CD4-positive, alpha-beta T cell treated with Interleukin-15 for 4 hours (primary cell): ENCODE results near the gene OSBP2.

Experiments used
- DNase-seq: peaks from one replicate; pipeline ENCODE4 v3.0.0-alpha.2; 2020; ENCODE audit warnings: low spot score

Gene OSBP2

DNA sequence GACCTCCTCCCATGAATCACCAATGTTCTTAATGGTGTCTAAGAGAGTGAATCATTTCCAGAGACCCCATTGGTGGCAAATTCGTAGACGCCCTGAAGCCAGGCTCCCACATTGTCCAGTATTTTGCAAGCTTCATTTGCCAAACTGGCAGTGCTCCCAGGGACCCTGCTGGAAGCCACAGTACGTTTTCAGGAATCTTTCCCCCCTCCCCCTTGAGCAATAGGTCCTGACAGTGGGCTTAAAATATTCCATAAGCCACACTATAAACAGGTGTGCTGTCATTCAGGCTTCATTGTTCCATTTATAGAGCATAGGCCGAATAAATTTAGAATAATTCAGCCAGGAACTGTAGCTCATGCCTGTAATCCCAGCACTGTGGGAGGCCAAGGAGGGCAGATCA lies 148.6 kb downstream of the OSBP2 start:
- DNase-seq, result no peak

DNA sequence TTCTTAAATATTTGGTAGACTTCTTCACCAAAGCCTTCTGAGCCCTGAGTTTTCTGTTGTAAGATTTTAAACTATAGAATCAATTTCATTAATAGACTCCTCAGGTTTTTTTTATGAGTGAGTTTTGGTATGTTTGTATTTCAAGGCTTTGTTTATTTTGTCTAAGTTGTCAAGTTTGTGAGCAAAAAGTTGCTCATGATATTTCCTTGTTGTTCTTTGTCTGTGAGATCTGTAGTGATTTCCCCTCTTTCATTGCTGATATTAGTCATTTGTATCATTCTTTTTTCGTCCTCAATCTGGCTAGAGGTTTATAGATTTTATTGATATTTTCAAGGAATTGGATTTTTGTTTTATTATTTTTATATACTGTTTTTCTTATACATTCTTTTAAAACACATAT lies 152.9 kb downstream of the OSBP2 start:
- no peak for DNase-seq

DNA sequence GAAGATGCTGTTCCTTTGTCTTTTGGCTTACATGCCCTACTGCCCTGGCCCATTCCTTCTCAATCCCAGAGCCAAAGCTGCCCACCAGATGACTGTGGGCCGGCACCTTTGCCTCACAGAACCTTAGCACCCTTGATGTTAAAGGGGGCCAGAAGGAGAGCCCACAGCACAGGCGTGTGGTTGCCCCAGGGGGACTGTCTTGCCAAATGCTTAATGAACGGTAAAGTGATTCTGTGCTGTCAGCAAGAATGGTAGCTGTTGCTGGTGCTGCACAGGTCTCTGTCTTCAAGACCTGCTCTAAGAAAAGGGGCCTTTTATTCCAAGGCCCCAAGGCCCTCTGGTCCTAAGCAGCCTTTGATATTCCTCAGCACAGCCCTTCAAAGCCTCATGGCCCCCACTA lies 160.6 kb downstream of the OSBP2 start:
- no peak for DNase-seq

DNA sequence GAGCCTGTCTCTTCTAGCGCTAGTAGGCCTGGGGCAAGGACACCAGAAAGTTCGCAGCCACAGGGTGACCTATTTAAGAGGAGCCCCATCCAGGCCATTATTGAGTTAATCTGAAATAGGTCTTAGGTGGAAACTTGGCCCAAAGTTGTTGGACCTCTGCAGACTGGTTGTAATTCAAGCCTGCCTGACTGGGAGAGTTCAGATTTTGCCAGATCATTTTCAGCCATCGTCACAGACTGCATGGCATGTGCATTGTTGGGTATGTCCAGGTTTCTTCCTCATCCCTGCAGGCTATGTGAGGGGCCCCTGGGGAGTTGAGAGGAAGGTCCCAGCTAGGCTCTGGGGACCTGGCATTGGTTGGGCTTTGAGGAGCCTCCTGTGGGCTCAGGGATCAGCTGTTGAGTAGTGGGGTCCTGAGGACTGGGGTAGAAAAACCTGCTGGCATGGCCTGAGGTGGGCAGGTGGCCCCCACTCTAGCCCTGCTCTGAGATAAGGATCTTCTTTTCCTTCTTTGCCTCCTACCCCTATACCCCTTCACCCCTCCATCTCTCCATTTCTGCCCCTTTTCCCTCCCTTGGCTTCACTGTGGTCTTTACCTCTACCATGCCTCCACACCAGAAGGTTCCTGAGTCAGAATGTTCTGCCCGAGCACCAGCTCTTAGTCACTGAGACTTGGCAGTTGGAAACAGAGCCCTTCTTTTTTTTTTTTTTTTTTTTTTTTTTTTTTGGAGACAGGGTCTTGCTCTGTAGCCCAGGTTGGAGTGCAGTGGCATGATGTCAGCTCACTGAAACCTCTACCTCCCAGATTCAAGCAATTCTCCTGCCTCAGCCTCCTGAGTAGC lies 161.2 kb downstream of the OSBP2 start:
- no peak for DNase-seq

DNA sequence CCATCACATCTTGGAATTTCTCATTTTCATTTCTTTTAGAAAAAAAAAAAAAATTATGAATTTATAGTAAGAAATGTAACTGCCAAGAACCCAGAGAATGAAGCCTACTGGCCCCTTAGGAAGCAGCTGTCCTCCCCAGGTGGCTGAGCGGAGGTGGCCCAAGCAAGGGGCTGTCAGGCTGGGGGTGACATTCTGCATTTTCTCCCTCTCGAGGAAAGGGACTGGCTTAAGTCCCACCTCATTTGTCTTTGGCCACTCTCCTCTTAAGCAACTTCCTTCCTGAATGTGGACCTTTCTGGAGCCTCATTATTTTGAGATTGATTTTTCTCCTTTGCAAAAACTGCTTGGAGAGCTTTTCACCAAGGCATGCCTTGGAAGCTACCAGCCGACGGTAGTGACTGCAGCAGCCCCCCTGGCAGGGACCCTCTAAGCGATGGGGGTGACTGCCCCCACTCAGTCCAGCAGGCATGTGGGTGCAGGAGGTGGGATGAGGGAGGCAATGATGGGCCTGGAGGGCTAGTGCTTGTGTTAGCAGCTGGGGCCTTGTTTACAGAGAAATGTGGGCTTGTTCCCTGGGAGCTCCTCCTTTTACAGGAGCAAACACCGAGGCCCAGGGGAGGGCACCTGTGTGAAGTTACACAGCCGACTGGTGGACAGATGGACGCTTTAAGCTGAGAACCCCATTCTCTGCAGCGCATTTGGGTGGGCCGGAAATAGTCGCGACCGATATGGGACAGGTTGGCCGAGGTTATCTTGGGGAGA lies 162.2 kb downstream of the OSBP2 start:
- no peak for DNase-seq

DNA sequence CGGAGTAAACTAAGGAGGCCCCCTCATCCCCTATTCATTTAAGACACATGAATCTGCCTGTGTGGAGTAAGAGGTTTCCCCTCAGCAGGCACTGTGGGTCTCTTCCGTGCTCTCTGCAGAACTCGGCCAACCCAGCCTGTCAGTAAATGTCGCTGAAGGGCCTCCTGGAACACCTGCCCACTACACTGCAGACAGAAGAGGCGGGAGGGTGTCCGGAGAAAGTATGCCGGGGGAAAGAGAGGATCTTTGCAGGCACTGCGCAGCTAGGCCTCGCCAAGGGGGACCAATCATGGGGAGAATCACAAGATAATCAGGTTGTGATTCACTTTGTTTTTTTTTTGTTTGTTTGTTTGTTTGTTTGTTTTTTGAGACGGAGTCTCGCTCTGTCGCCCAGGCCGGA lies 163.1 kb downstream of the OSBP2 start:
- DNase-seq, result no peak

DNA sequence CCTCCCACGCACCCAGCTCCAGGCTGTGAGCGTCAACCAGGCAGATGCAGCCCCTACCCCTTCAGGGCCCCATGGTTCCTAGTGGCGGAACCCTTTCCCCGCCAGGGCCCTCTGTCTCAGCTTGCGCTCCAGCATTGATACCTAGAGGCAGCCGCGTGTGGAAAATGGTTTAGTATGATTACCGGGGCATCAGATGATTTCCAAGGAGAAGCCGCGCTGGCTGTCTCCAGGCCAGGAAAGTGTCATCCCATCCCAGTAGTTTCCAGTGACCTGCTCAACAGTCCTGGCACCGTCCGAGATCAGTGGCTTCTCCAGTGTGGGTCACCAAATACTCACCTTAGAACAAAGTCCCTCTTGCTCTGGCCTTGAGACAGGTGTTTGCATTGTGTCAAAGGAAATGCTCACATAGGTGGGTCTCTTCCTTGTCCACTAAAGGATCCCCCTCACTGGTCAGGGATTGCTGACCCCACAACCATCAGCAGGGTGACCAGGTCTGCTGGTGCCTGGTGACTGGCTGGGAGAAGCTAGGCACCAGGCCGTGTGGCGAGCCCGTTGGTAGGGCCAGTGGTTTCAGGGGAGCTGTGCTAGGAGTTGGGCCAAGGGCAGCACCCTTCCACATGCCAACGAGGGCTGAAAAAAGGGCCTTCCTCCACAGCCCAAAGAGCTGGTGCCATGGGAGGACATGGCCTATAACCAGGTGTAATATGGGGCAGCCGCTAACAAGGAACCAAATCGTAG lies 164.5 kb downstream of the OSBP2 start:
- DNase-seq, result no peak

DNA sequence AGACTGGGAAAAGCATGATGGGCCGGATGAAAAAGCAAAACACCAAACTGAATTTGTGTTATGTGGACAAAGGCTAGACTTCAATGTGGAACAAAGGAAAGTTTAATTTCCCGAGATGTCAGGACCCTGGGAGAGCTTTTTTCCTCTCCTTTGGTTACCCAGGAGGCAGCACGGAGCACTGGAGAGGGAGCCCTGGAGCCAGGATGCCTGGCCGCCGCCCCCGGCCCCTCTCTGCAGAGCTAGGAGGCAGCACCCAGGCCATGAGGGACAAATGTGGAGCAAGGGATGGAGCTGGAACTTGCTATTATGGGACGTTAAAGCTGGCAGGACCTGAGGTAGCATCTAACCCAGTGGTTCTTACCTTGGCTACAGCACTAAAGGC lies 165.0 kb downstream of the OSBP2 start:
- no peak for DNase-seq

DNA sequence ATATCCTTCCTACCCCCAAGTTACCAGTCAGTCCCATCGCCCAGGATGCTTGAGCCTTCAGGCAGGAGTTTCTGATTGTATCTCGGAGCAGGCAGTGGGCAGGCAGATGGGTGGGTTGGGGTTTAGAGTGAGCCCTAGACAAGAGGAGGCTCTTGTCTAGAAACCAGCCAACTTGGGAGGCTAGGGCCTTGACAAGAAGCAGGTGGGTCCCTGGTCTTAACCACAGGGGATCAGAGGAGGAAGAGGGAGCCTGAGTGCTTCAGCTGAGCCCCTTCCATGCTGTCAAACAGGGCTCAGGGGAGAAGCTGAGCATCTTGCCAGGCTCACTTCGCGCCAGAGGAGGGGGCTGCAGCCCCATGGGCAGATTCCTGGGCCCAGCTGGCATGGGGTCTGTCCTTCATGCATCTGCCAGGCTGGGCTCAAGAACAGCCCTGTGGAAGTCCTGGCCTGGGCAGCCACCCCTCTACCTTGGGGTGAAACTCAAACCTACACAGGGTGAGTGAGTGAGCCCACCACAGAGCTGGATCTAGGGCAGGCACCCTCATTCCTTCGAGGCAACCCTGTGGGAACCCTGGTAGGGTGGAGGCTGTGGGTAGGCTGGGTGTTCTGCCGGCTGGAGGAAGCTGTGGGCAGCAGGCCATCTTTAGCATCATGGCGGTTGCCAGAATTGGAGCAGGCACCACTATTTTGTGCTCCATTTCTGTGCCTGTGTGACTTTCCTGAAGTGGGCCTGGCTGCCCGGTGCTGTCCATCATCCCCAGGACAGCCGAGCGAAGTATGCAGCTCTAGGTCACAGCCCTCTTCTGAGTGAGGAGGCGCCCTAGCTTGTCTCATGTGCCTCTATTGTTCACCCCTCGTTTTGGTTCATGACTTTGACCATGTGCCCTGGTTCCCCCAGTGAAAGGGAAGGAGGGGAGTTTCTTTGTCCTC lies 165.8 kb downstream of the OSBP2 start:
- DNase-seq, result no peak

DNA sequence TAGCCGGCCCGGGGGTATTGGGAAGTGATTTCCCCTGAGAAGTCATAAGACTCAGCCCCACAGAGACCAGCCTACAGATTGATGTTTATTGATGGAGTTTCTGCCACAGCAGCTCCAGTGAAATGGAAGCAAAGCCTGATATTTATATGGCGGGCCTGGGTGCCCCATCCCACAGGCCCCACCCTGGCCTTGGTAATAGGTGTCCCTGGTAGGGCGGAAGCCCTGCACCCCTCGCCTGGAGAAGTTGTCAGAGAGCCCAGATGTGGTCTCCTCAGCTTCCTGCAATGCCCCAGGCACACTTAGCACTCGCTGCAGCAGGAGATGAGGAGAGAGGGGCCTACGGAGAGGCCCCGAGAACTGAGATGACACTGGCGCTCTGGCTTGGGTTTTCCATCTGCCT lies 166.5 kb downstream of the OSBP2 start:
- DNase-seq, result no peak

DNA sequence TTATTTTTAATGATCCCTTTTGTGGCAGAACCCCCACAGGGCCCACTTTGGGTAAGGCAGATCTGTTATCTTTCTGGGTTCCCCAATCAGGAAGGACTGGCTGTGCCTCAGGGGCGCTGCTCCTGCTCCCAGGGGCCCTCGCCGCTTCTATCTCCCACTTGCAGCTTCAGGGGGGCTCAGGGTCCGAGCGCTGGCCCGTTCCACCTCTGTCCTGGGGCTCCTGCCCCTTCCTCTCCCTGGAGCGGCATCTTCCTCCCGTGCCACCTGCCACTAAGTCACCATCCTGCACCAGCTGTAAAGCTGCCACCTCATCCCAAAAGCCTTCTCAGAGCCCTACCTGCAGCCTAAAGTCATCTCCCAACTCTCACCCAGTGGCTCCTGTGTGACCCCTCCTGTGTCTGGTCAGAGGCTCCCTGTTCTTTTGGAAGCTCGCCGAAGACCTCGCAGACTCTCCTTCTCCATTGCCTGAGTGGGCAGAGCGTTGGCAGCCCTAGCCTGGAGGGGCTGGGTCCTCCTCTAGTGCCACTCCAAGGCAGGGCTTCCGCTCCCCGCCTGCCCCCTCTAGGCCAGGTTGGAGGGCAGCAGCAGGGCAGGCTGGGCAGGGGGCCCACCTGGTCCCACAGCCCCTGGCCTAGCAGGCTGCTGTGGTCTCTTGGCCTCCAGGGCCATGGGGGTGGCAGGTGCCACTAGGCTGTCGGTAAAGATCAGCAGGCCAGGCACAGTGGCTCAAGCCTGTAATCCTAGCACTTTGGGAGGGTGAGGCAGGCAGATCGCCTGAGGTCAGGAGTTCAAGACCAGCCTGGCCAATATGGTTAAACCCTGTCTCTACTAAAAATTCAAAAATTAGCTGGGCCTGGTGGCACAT lies 167.2 kb downstream of the OSBP2 start:
- DNase-seq, result no peak

DNA sequence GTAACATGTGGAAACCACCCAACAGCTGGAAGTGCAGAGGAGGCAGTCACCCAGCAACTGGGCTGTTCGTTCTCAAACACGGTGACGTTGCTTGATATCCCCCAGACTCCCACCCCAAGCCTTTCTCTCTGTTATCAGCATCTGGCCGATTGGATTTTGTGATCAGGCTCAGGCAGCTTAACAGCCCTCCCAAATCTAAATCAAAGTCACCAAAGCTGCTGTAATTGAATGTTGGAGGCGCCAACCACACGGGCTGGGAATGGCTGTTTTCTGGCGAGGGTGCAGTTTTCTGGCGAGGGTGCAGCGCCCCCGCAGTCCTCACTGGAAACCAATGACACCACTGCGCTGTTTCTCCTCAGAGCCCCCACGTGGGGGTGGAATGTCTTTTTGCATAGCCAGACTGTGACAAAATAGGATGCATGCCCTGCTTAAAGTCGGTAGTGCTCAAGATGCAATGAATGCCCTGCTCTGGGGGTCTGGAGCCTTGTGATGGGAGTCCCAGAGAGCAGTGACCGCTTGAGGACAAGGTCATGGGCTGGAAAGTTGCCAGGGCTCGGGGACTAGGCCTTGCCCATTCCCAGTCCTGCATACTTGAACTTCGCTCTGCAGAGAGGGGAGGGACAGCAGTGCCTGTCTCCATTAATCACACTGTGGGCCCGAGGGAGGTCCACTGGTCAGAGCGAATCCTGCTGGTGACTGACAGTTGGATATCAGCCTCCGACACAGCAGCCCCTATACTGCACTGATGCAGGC lies 168.6 kb downstream of the OSBP2 start:
- no peak for DNase-seq

DNA sequence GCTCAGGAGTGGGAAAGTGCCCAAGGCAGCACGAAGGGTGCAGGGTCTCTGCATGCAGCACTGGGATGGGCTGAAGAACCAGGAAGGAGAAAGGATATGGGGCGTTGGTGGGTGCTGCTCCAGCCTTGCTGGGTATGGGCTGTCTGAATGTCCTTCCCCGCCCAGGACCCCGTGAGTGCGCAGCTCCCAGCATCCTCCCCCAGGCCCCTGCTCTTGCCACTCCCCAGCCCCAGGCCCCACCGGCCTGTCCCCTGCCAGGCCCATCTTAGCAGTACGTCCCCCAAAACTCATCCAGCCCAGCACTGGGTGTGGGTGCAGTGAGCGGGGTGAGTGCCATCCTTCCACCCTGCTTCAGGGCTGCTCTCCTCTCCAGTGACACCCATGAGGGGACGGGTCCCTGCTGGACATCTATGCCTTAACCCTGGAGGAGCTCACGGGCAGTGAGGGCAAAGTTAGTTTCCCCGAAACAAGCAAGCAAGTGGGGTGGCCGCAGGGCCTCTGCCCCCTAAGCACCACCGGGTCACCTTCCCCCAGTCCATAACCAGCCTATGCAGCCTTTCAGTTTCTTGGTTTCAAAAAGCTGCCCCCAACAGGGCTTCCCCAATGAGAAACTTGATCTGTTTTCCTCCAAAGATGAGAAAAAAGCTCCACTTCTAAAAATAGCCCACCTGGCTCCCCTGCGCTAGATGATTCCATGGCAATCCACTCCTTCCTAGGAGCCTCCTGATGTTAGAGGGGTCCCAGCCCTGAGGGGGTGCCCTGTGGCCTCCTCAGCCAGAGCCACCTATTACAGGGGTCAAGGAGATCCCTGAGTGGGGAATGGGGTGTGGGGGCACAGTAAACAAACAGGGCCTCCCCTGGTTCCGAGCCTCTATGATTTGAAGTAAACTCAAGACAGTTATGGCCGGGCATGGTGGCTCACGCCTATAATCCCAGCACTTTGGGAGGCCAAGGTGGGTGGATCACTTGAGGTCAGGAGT lies 170.1 kb downstream of the OSBP2 start:
- no peak for DNase-seq

DNA sequence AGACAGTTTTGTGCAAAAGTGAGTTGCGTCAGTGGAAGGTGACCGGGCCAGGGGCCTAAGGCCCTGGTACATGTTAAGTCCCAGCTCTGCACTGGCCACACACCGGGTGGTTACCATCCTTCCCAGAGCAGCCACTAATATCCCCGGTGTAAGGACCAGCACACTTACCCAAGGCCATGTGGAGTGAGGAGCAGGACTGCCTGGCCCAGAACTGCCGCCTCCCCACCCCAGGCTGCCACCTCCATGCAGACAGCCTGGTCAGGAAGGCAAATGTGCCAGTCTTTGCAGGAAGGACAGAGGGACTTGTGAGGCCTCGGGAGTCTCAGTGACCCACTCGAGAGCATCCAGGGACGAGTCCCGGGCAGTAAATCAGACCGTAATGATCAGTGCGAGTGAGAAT lies 171.0 kb downstream of the OSBP2 start:
- DNase-seq, result no peak

DNA sequence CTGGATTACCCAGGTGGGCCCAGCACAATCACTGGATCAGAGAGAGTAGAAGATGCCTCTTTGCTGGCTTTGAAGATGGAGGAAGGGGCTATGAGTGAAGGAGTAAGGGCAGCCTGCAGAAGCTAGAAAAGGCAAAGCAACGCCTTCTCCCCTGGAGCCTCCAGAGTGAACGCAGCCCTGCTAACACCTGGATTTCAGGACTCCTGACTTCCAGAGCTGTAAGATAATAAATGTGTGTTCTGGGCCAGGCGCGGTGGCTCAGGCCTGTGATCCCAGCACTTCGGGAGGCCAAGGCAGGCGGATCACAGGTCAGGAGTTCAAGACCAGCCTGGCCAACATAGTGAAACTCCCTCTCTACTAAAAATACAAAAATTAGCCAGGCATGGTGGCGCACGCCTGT lies 171.5 kb downstream of the OSBP2 start:
- no peak for DNase-seq

DNA sequence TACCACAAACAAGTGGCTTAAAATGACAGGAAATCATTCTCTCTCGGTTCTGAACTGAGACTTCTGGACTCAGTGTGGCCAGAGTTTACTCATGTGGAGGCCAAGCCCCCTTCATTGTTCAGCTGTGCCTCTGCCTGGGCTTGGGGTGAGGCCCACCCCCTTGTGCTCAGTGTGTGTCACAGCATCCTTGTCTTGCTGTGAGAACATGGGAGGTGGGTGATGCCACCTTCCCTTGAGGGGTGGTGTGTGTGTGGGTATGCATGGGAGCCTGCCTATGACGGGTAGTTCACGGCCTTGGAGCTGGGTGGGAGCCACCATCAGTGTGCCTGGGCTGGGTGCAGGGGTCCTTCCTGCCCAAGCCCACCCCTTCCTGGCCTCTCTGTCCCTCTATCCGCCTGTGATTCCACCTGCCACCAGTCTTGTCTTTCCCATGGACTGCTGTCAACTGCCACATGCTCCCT lies 172.2 kb downstream of the OSBP2 start:
- no peak for DNase-seq

DNA sequence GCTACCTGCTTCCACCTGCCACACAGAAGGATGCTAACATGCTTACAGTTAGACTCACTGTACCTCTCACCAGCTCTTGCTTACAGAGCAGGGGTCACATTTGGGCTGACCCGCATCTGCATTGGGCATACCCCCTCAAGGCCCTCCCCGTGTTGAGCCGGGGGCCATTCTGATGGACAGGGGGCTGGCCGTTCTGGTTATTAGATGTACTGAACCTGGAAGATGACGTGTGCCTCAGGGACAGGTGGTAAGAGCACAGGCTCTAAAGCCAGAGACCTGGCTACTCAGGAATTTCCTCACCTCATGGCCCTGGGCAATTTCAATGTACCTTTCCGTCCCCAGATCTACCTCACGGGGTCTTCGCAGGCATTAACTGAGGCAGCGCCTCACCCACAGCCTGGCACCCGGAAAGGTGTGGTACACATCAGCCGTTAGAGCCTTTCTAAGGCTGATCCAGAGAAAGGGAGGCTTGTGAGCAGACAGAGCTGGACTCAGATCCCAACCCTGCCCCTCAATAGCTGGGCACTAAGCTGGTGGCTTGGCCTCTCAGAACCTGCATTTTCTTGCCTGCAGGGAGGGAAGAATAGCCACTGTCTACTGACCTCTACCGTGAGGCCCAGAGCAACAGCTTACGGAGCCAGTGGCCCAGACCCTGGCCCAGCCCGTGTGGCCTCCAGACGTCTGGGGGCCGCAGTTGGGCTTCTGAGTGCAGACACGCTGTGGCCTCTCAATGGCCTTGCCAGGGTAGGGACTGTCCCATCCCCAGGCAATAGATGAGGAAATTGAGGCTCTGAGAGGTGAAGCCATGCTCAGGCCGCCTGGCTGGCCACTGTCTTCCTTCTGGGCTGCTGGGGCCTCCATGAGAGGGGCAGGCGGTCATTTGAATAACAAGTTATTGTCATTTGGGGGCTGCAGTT lies 173.3 kb downstream of the OSBP2 start:
- DNase-seq, result no peak
